Nephron progenitor cell (in vitro differentiated cells): ENCODE data around the gene TMPRSS3.

Experiments
- DNase-seq: peaks from one replicate; pipeline ENCODE4 v3.0.0; 2021
- H3K27ac Mint-ChIP-seq: 2 replicates; pipeline ENCODE4 v1.8.0; 2021; ENCODE audit warnings: mild to moderate bottlenecking, moderate library complexity, mixed read lengths
- H3K27me3 Mint-ChIP-seq: 2 replicates; pipeline ENCODE4 v1.8.0; 2021; ENCODE audit warnings: mild to moderate bottlenecking, low read depth, mixed read lengths; ENCODE audit not compliant: poor library complexity
- H3K36me3 Mint-ChIP-seq: 2 replicates; pipeline ENCODE4 v1.8.0; 2021; ENCODE audit warnings: low read depth, mixed read lengths
- H3K4me1 Mint-ChIP-seq: 2 replicates; pipeline ENCODE4 v1.8.0; 2021; ENCODE audit warnings: mixed read lengths
- H3K4me3 Mint-ChIP-seq: 2 replicates; pipeline ENCODE4 v1.8.0; 2021; ENCODE audit warnings: mild to moderate bottlenecking, moderate library complexity, mixed read lengths
- H3K9me3 Mint-ChIP-seq: 2 replicates; pipeline ENCODE4 v1.8.0; 2021; ENCODE audit warnings: mild to moderate bottlenecking, moderate library complexity, mixed read lengths
- TF ChIP-seq, protein P1 (sequence below): fragments of 200-600 bp; sonication (generic); IDR thresholded peaks from 2 replicates; pipeline ENCODE4 v1.5.0; 2021; ENCODE audit warnings: antibody characterized with exemption

The TMPRSS3 gene

DNA sequence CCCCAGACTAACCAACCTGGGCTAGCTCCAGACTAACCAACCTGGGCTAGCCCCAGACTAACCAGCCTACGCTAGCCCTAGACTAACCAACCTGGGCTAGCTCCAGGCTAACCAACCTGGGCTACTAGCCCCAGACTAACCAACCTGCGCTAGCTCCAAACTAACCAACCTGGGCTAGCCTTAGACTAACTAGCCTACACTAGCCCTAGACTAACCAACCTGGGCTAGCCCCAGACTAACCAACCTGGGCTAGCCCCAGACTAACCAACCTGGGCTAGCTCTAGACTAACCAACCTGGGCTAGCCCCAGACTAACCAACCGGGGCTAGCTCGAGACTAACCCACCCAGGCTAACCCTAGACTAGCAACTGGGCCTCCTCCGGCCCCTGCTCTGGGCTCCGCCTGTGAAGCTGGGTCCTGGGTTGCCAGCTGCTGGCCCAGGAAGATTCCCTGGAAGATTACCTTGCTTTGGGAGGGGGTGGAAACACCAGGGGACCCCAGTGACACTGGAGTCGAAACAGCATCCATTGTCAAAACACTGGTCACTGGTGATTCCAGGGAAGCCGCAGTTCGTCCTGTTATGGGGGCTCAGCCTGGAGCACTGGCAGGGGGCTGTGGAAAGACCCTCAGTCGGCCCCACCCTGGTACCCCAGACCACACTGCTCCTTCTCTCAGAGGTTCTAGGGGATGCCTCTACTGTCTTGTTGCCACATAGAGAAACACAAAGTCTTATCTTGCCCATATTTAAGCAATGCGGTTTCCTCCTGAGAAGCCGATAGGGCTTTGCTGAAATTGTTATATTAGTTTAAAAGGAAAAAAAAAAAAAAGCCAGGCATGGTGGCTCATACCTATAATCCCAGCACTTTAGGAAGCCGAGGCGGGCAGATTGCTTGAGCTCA, 46.2 kb downstream of the TMPRSS3 start:
- Mint-ChIP-seq H3K36me3 (no peaks in the 10 kb centered on the region), H3K27ac (peak overlapping the region; percentile 89), H3K4me3 (no peak overlapping the region), H3K4me1 (peaks cover 29% of the 10 kb centered on the region), H3K9me3 (peaks cover 17% of the 10 kb centered on the region), H3K27me3 (peaks cover 10% of the 10 kb centered on the region)
- DNase-seq, result no peak
- TF ChIP-seq, protein P1, sequence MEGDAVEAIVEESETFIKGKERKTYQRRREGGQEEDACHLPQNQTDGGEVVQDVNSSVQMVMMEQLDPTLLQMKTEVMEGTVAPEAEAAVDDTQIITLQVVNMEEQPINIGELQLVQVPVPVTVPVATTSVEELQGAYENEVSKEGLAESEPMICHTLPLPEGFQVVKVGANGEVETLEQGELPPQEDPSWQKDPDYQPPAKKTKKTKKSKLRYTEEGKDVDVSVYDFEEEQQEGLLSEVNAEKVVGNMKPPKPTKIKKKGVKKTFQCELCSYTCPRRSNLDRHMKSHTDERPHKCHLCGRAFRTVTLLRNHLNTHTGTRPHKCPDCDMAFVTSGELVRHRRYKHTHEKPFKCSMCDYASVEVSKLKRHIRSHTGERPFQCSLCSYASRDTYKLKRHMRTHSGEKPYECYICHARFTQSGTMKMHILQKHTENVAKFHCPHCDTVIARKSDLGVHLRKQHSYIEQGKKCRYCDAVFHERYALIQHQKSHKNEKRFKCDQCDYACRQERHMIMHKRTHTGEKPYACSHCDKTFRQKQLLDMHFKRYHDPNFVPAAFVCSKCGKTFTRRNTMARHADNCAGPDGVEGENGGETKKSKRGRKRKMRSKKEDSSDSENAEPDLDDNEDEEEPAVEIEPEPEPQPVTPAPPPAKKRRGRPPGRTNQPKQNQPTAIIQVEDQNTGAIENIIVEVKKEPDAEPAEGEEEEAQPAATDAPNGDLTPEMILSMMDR, result no peak

DNA sequence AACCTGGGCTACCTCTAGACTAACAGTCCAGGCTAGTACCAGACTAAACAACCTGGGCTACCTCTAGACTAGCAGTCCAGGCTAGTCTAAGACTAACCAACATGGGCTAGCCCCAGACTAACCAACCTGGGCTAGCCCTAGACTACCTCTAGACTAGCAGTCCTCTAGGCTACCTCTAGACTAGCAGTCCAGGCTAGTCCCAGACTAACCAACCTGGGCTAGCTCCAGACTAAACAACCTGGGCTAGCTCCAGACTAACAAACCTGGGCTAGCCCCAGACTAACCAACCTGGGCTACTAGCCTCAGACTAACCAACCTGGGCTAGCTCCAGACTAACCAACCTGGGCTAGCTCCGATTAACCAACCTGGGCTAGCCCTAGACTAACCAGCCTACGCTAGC, 47.1 kb downstream of the TMPRSS3 start:
- TF ChIP-seq, protein P1, result no peak
- H3K4me3 Mint-ChIP-seq, result no peak overlapping the region
- H3K4me1 Mint-ChIP-seq, result peaks cover 29% of the 10 kb centered on the region
- no peak overlapping the region for H3K27ac Mint-ChIP-seq
- peaks cover 8% of the 10 kb centered on the region for H3K9me3 Mint-ChIP-seq
- no peaks in the 10 kb centered on the region for H3K36me3 Mint-ChIP-seq
- DNase-seq, result no peak
- peaks cover 12% of the 10 kb centered on the region for H3K27me3 Mint-ChIP-seq

DNA sequence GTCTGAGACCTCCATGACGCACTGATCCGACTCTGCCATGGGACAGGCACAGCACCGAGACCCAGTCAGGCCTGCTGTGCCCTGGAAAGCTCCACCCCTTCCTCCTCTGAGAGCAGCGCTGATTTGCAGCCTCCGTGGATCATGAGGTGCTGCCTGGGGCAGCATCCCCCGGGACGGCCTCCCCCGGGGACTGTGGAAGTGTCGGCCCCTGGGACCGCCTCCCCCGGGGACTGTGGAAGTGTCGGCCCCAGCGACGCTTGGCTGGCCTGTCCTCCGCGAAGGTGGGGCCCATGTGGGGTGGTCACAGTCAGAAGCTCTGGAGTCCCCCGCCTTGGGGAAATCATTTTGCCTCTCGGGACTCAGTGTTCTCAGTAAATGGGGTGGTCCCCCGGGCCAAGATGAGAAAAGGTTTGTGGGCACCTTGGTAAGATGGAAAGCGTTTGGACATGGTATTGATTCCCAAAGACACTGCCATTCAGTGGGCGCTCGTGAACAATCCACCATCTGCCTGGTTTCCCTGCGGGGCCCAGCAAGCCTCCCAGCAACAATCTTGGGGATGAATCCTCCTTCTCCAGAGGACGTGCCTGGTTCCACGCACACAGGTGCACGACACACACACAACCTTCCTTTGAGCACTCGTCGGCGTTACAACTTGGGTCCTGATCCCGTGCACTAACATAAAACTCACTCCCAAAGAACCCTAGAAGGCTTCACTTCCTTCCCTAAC, 48.1 kb downstream of the TMPRSS3 start:
- Mint-ChIP-seq H3K27ac (no peak overlapping the region), H3K36me3 (no peaks in the 10 kb centered on the region), H3K4me3 (no peak overlapping the region), H3K9me3 (no peaks in the 10 kb centered on the region), H3K27me3 (peaks cover 11% of the 10 kb centered on the region), H3K4me1 (peaks cover 21% of the 10 kb centered on the region)
- no peak for DNase-seq
- TF ChIP-seq, protein P1, result no peak

DNA sequence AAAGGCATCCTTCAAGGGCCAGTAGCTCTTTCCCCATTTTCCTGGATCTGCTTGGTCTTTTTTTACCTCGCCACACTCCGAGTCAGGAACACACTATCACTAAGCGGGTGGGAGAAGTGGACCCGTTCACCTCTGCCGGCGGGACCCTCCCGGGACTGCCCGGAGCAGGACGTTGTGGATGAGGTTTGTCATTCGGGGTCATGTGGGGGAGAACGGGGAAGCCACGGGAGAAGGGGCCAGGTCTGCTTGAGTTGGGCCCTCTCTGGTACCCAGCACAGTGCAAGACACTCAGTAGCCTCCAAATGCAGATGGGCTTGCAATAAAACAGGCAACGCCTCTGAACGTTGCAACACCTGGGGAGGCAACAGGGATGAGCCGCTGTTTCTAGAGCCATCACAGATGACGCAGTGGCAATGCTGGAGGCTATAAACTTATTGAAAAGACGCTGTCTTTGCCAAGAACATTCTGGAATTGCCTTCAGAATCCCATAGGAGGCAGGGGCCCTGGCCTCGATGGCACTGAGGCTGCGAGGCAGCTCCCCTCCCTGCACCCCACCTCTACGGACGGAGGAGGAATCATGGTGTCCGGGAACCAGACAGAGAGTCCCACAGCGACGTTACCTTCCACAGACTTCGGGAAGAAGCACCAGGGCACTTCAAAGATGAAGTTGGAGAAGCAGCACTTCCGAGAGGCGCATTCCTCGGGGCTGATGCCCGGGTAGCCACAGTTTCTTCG, 48.8 kb downstream of the TMPRSS3 start:
- Mint-ChIP-seq H3K27ac (no peak overlapping the region), H3K4me1 (peaks cover 17% of the 10 kb centered on the region), H3K27me3 (peaks cover 4% of the 10 kb centered on the region), H3K4me3 (no peak overlapping the region), H3K36me3 (no peaks in the 10 kb centered on the region), H3K9me3 (no peaks in the 10 kb centered on the region)
- no peak for DNase-seq
- TF ChIP-seq, protein P1, result no peak

DNA sequence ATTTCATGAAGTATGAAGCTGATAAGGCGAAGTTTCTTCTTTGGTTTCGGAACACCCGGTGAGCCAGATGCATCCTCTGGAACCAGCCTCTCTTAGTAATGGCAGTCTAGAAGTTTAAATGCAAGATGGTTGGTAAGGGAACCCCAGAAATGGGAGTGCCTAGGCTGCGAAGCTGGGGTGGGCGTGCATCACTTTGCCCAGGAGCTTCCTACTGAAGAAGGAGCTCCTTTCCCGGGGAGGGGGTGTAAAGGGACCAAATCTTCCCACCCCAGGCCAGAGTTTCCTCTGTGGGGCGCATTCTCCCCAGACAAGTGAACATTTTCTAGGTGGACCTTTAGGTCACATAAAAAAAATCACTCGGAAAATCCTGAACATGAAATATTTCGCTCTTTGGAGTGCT, 49.4 kb downstream of the TMPRSS3 start:
- DNase-seq, result no peak
- Mint-ChIP-seq H3K27ac (no peak overlapping the region), H3K4me1 (peaks cover 15% of the 10 kb centered on the region), H3K27me3 (peaks cover 4% of the 10 kb centered on the region), H3K9me3 (no peaks in the 10 kb centered on the region), H3K36me3 (no peaks in the 10 kb centered on the region), H3K4me3 (no peak overlapping the region)
- TF ChIP-seq, protein P1, result no peak
